HG03457 (cell line): ENCODE measurements around the gene VWA8.
"Not testable (repeated sequence)": the region's sequence is repeated elsewhere in the genome, so short reads cannot be mapped to it uniquely, and the experiment has no call there.

Experiments
- ATAC-seq: cut with Tn5 transposase; IDR thresholded peaks from one replicate; pipeline ENCODE4 v1.9.1; 2021; ENCODE audit warnings: moderate number of reproducible peaks; ENCODE audit not compliant: unreplicated experiment

The VWA8 gene

GRCh38 chr13:41597348-41598041, 363.4 kb downstream of the VWA8 start:
- no peak for ATAC-seq

GRCh38 chr13:41596190-41596589, 364.7 kb downstream of the VWA8 start:
- ATAC-seq: no peak

GRCh38 chr13:41595298-41595697, 365.6 kb downstream of the VWA8 start:
- ATAC-seq: no peak

DNA sequence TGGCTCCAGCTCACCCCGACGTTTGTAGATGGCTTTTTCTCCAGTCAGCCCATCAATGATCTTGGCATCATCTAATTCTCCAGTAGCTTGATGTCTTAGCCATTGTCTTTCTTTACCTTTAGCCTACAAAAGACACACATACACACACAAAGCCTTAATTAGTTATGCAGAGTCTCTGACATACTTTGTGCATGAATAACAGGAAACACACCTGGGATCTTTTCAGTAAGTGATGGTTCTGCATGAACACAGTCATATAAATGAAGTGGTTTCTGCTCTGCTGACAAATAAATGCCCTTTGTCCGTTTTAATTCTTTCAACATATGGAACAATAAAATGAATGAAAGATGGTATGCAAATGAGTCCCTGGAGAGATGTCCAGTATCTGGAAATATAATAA, 370.3 kb downstream of the VWA8 start:
- ATAC-seq: no peak

DNA sequence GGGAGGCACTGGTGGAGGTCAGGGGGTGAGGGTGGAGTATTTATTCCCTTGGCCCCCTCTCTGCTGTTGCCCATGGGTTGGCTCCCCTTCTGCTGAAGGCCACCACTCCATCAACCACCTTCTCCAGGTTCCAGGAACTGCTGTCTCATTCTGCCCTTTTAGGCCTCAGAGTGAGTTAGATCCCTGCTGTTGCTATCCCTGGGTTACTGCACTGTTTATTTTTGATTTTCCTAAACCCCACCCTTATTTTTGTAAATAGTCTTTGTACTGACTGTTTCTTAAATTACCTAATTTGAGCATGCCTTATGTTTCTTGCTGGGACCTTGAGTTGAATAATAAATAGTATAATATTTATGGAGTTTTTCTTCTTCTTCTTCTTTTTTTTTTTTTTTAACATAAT, 370.8 kb downstream of the VWA8 start:
- ATAC-seq: no peak

DNA sequence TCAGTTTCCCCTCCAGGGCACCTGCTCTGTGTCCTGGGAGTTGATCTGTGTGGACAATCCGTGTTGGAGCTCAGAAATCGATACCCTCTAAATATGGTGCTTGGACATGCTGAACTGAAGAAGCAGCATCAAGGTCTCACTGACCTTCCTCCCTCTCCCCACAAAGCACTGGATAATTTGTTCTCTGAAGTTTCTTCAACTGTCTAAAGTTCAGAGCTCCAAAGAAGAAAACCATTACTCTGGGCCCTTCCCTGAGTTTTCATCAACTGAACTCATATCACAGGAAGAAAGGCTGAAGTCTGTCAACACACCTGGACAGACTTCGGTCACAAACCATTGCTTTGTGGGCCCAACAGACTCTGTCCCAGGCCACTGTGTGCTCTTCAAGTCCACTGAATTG, 371.5 kb downstream of the VWA8 start:
- no peak for ATAC-seq

DNA sequence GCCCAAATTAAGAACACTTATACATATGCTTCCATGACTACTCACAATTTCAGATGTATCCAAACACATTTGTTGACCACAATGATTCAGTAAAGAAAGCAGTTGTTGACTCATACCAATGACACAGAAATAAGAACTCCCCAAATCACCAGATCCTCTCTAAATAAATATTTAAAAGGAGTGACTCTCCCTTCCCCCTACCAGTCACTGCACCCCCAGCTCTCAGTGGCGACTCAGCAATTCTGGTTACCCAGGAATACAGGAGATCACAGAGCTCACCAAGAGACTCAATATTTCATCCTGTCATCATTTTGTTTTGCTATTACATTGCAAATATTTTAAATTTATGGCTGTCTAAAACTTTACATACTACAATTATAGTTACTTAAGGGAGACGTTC, 372.0 kb downstream of the VWA8 start:
- ATAC-seq: no peak

- no peak for ATAC-seq
Observed at GRCh38 chr13:41588448-41588847, 372.5 kb downstream of the VWA8 start.

GRCh38 chr13:41587490-41587889, 373.4 kb downstream of the VWA8 start:
- ATAC-seq: no peak

DNA sequence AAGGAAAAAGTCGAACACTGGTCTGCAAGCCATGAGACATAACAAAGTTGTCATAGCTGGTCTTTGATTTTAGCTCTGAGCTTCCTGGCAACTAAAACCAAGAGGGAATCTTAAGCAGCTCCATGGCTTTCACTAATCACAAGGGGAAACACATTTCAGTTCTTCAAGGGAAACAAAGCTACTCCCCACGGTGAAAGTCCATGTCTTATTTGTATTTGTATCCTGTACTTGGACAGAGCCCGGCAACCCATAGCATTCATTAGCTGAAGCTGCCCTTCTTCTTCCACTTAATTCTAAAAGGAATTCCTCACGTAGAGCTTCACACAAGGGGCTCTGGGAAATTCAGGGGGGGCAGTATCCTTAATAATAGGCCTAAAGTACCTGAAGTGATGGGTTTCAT, 374.7 kb downstream of the VWA8 start:
- no peak for ATAC-seq

DNA sequence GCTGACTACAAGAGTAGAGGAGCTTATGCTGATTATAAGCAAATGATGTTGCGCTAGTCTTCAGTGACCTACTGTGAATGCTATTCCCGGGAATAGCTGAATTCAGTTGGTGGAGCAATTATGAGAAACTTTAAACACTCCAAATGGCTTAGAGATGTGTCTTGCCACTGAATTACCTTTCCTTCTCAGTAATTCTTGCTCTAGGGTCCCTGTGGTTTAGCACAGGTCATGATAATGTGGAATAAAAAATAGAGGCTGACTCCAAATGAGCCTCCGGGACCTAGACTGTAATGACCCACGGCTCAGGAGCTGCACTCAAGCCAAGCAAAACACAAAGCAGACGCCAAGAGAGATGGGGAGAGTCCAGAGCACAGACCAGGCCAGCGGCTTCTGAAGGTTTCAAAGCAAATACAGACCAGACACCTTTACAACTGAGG, 378.9 kb downstream of the VWA8 start:
- ATAC-seq: no peak

- ATAC-seq: no peak
Observed at GRCh38 chr13:41580345-41580744, 380.6 kb downstream of the VWA8 start.

DNA sequence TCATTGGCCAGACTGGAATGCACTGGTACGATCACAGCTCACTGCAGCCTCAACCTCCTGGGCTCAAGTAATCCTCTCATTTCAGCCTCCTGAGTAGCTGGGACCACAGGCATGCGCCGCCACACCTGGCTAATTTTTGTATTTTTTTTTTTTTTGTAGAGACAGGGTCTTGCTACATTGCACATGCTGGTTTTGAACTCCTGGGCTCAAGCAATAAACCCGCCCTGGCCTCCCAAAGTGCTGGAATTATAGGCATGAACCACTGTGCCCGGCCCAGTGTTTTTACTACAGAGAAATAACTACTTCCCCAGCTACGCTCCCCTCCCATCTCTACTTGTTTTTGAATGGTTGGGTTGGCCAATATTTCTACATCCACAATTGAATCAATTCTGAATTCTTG, 381.0 kb downstream of the VWA8 start:
- ATAC-seq: no peak

DNA sequence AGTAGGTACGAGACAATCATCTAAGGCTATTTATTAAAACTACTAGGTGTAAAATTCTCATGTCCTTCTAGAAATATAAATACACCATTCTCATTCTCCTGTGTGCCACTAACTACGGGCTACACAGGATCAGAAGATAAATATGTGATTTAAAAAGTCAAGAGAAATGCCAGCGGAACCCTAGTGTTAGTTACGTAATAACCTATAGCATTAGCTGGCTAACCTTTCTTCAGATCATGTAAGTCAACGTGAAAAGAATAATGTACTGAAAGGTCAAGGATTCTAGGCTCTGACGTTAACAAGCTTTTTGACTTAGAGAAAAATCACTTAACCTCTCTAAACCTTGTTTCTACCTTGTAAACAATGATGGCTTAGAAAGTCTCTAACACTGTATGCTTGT, 381.7 kb downstream of the VWA8 start:
- no peak for ATAC-seq

DNA sequence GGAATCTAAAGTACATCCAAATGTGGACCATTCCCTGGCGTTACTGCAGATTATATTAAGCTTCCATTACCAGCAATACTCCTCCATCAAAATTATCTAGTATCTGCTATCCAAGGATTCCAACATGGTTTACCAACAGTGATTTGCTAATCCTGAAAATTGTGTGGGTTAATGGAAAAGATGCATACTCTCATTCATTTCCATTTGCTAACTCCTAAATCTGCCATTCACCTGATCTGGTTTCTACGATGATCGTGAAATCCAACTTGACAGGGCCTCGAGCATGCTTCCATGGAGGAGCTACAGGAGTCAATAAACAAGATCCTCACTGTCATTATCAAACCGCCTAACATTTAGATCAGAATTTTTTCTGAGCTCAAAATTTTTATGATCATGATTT, 382.5 kb downstream of the VWA8 start:
- ATAC-seq: no peak

DNA sequence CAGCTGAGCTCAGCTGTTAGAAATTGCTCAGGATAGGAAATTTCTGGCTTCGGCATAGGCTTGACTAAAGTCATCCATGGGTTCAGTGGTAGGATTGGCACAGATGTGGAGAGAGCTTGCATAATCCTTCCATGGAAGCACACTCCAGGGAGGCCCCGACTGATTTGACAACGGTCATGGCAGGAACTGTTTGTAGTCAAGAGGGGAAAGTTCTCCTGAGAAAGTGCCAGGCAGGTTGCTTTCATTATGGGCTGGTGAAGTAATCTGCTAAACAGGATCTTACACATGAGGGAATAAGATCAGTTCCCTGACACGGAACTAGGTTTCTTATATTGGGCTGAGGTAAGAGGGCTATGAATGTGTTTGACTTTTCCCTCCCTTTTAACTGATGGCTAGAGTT, 383.5 kb downstream of the VWA8 start:
- ATAC-seq: no peak

- not testable (repeated sequence) for ATAC-seq
Observed at GRCh38 chr13:41573640-41574039, 387.3 kb downstream of the VWA8 start.

DNA sequence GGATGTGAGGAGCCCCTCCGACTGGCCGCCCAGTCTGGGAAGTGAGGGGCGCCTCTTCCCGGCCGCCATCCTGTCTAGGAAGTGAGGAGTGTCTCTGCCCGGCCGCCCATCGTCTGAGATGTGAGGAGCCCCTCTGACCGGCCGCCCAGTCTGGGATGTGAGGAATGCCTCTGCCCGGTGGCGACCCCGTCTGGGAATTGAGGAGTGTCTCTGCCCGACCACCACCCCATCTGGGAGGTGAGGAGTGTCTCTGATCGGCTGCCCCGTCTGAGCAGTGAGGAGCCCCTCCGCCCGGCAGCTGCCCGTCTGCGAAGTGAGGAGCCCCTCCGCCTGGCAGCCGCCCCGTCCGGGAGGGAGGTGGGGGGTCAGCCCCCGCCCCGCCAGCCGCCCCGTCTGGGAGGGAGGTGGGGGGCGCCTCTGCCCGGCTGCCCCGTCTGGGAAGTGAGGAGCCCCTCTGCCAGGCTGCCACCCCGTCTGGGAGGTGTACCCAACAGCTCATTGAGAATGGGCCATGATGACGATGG, 389.0 kb downstream of the VWA8 start:
- ATAC-seq: not testable (repeated sequence)

- no peak for ATAC-seq
Observed at GRCh38 chr13:41568972-41569351, 391.9 kb downstream of the VWA8 start.

GRCh38 chr13:41568143-41568971, 392.6 kb downstream of the VWA8 start:
- ATAC-seq: no peak

DNA sequence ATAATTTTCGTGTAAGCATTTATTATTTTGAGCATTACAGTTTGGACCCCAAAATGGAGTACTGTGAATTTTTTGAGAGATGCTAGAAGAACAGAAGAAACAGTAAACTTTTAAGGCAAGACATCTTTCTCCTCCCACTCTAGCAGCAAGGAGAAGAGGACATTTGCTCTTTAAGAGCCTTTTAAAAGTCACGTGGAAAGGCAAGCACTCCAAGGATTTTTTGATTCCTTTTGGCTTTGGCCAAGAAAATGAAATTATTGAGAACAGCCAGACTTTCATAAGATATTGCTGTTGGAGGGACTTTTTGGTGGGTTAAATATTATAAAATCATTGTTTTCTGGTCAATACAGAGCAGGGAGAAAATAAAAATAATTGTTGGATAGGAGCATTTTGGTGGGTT, 393.5 kb downstream of the VWA8 start:
- ATAC-seq: no peak

GRCh38 chr13:41565846-41566245, 395.1 kb downstream of the VWA8 start:
- no peak for ATAC-seq
